ENCODE results near the gene WT1. TPM values are rescaled to one million over a fixed set of nuclear protein-coding genes. Genes with fewer than 3 reads are reported as not detected.

The WT1 gene
- total and polyA plus RNA-seq, 2 of the 13 experiments (the other 11 are each of a cell fraction or from before 2014, with no cell fraction given) = 0.15 to 0.31 TPM

GRCh38 chr11:32366666-32367065 is 68.7 kb downstream of the WT1 start:
- 53% methylated on average over 1 of the region's 1 CpG for WGBS (ENCODE audit: low lambda C conversion rate)
- CTCF ChIA-PET (ENCODE audit: low intra/inter-chr PET ratio, low total read pairs) = no interaction called here

GRCh38 chr11:32365192-32365591 is 70.1 kb downstream of the WT1 start:
- DNase-seq (ENCODE audit: low spot score) (no peak), ATAC-seq (no peak), FAIRE-seq (no peak)
- H2AFZ ChIP-seq (ENCODE audit: low read length) = no peak overlapping the region
- H3K27ac ChIP-seq (ENCODE audit: extremely low read length, insufficient read depth, low read length) = no peak overlapping the region
- in situ Hi-C loops (cut with HindIII; ENCODE audit: extremely low pct_ligation_motif_present, low pct_unique_long_range_greater_than_20kb) (no loop called here), intact Hi-C loops (cut with micrococcal nuclease; ENCODE audit: unreplicated experiment) (no loop called here)
- POLR2A ChIA-PET = no interaction called here
- H4K20me1 ChIP-seq (ENCODE audit: insufficient read depth, low read length) = no peaks in the 10 kb centered on the region
- H3K4me1 ChIP-seq (ENCODE audit: insufficient read depth, low read length) = peaks cover 9% of the 10 kb centered on the region
- H3K36me3 ChIP-seq (replicated peaks in 1 of 2; ENCODE audit: control insufficient read depth in 1 of 2, insufficient read depth in 2 of 2, low read length in 2 of 2) = no peaks in the 10 kb centered on the region
- CTCF ChIA-PET (ENCODE audit: low intra/inter-chr PET ratio, low total read pairs) = no interaction called here
- no peak overlapping the region for H3K9ac ChIP-seq (ENCODE audit: insufficient read depth, low read depth, low read length)
- BruUV-seq (replicated peaks) = no TSS peak
- peaks cover 1 to 3% of the 10 kb centered on the region in 2 experiments; a peak in 2 of 5 replicates for H3K27me3 ChIP-seq (ENCODE audit: control insufficient read depth in 1 of 2, insufficient read depth in 2 of 2, low read length in 2 of 2)
- no peaks in the 10 kb centered on the region for H3K79me2 ChIP-seq (ENCODE audit: insufficient read depth, low read length)
- H3K4me3 ChIP-seq (replicated peaks in 1 of 3; ENCODE audit: insufficient read depth in 1 of 3, low read depth in 2 of 3, low read length in 3 of 3) = no peak overlapping the region
- no peak overlapping the region for H3K4me2 ChIP-seq (ENCODE audit: low read depth, low read length)
- H3K9me3 ChIP-seq (ENCODE audit: low read length) = no peaks in the 10 kb centered on the region
- WGBS (ENCODE audit: low lambda C conversion rate) = 28% methylated on average over 4 of the region's 4 CpGs
- TF ChIP-seq NFKBIZ (CRISPR knock-in tag; IDR thresholded peaks at IDR 0.05) (no peak), ZNF276 (CRISPR knock-in tag; IDR thresholded peaks at IDR 0.05; ENCODE audit: low read depth) (no peak), TERF1 (CRISPR knock-in tag; IDR thresholded peaks at IDR 0.05) (no peak), NONO (IDR thresholded peaks at IDR 0.05) (no peak), NONO (CRISPR knock-in tag; conservative IDR thresholded peaks at IDR 0.05) (no peak), ERF (CRISPR knock-in tag; IDR thresholded peaks at IDR 0.05) (no peak), ZBTB21 (CRISPR knock-in tag; IDR thresholded peaks at IDR 0.05) (no peak), KDM5B (CRISPR knock-in tag; IDR thresholded peaks at IDR 0.05; ENCODE audit: borderline replicate concordance) (no peak), SP140L (CRISPR knock-in tag; IDR thresholded peaks at IDR 0.05; ENCODE audit: borderline replicate concordance) (no peak), ZFP82 (CRISPR knock-in tag; IDR thresholded peaks at IDR 0.05; ENCODE audit: borderline replicate concordance) (no peak), NFE2L2 (IDR thresholded peaks at IDR 0.05; ENCODE audit: low read length) (no peak), ZSCAN5A (CRISPR knock-in tag; IDR thresholded peaks at IDR 0.05; ENCODE audit: borderline replicate concordance) (no peak), ASH2L (IDR thresholded peaks at IDR 0.05; ENCODE audit: insufficient read length, low read depth, low read length) (no peak)

More at GRCh38 chr11:32366666-32367065, 68.7 kb downstream of the WT1 start:
- POLR2A ChIA-PET = no interaction called here
- Histone ChIP-seq H2AFZ (ENCODE audit: low read length) (no peak overlapping the region), H3K9me3 (ENCODE audit: low read length) (no peaks in the 10 kb centered on the region), H4K20me1 (ENCODE audit: insufficient read depth, low read length) (no peaks in the 10 kb centered on the region), H3K27ac (ENCODE audit: extremely low read length, insufficient read depth, low read length) (no peak overlapping the region), H3K79me2 (ENCODE audit: insufficient read depth, low read length) (no peaks in the 10 kb centered on the region), H3K27me3 (ENCODE audit: control insufficient read depth in 1 of 2, insufficient read depth in 2 of 2, low read length in 2 of 2) (peaks cover 1 to 3% of the 10 kb centered on the region in 2 experiments; a peak in 2 of 5 replicates), H3K9ac (ENCODE audit: insufficient read depth, low read depth, low read length) (no peak overlapping the region), H3K4me3 (replicated peaks in 1 of 3; ENCODE audit: insufficient read depth in 1 of 3, low read depth in 2 of 3, low read length in 3 of 3) (no peak overlapping the region), H3K36me3 (replicated peaks in 1 of 2; ENCODE audit: control insufficient read depth in 1 of 2, insufficient read depth in 2 of 2, low read length in 2 of 2) (no peaks in the 10 kb centered on the region), H3K4me2 (ENCODE audit: low read depth, low read length) (no peak overlapping the region; the same call in 1 of the 2 replicates), H3K4me1 (ENCODE audit: insufficient read depth, low read length) (peaks cover 9% of the 10 kb centered on the region)
- BruUV-seq (replicated peaks) = no TSS peak
- no peak for ATAC-seq
- no peak for FAIRE-seq
- in situ Hi-C loops (cut with HindIII; ENCODE audit: extremely low pct_ligation_motif_present, low pct_unique_long_range_greater_than_20kb) (no loop called here), intact Hi-C loops (cut with micrococcal nuclease; ENCODE audit: unreplicated experiment) (no loop called here)
- TF ChIP-seq ZNF879 (CRISPR knock-in tag; IDR thresholded peaks at IDR 0.05) (no peak), MAFF (IDR thresholded peaks at IDR 0.05; ENCODE audit: low read depth, low read length) (no peak), ZNF614 (CRISPR knock-in tag; IDR thresholded peaks at IDR 0.05; ENCODE audit: borderline replicate concordance) (no peak), EZH2 (conservative IDR thresholded peaks at IDR 0.05; ENCODE audit: low read depth, low read length) (no peak)
- DNase-seq (ENCODE audit: low spot score) = no peak

All from HepG2 (cell line).